Measurements from ENCODE around the gene XYLT1.
A peak's percentile ranks its signal among the peaks of the same experiment; 100 is the strongest.
"Not testable (repeated sequence)": the region's sequence is repeated elsewhere in the genome, so short reads cannot be mapped to it uniquely, and the experiment has no call there.

Gene XYLT1

DNA sequence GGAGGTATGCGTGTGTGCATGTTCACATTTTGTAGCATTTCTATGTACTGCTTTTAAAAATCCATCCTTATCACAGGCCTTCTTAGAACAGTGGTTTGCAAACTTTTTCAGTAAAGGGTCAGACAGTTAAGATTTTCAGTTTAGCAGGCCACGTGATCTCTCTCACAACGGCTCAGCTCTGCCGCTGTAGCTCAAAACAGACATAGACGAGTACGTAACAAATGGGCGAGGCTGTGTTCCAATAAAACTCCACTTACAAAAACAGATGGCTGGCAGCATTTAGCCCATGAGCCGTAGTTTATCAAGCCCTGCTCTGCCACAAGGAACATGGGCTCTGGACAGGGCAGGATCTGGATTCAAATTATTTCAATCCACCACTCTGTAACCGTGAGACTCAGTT is 141.8 kb downstream of the XYLT1 start:
- DNase-seq = peak; percentile 75

DNA sequence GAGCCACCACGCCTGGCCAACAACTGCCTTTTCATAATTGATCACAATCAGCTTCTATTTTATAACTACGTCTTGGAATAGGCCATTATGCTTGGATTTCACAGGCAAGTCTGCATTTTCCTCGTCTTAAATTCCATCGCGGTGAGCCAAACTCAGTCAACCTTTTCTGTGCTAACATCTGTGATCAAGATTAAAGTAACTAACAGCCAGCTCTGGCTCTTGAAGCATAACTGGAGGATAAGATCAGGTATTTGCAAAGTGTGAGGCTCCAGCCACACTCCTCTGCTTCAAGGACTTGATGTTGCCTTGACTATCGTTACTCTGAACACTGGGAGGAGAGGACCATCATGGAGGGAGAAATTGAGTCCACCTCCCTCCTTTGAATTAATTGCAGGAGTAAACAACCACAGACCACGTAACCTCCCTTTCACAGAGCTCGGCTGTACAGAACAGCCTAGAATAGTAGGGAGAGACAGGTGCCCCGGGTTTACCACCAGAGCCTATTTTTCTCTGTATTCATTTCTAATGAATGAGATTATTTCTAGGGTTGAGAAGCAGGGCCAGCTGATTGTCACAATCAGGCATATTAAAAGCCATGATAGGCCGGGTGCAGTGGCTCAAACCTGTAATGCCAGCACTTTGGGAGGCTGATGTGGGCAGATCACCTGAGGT is 143.0 kb downstream of the XYLT1 start:
- DNase-seq = no peak

DNA sequence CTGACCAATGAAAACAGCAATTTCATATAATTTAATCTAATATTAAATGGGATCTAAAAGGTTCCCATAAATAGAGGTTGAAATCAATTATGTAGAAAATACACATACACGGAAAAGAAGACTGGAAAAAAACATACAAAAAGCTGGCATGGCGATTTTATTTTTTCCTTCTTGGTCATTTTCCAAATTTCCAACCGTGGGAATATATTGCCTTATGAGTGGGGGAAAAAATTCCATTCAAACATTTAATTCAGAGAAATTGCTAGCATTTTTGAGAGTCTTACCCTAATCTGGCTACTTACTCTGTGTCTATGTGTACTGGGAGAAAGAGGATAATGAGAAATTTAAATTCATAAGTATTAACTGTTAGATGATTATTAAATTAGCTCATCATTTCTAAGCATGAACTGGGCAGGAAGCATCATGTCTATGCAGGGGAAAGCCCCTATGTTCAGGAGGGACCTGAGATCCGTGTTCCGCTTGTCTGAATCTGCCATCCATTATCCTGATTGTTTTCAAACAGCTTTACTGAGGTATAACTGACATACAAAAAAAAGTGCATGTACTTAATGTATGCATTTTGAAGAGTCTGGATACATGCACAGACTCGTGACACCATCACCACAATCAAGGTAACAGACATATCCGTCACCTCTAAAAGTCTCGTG is 145.2 kb downstream of the XYLT1 start:
- DNase-seq = no peak

DNA sequence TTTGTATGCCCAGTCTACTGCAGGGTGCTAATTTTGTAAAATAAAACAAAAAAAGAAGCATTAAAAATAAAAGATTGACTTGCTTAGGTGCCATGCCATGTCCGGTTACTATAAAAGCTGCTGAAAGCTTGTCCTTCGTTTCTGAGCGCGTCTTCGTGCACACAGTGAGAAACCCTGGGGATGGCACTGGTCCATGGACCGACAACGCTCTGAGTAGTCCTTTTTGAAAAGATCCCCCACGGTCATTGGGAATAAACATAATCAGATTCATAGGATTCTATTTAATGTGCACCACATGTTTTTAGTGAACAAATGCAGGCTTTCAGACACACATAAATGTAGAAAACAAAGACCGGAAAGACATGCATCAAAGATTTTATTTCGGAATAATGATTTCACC is 146.3 kb downstream of the XYLT1 start:
- DNase-seq = no peak

DNA sequence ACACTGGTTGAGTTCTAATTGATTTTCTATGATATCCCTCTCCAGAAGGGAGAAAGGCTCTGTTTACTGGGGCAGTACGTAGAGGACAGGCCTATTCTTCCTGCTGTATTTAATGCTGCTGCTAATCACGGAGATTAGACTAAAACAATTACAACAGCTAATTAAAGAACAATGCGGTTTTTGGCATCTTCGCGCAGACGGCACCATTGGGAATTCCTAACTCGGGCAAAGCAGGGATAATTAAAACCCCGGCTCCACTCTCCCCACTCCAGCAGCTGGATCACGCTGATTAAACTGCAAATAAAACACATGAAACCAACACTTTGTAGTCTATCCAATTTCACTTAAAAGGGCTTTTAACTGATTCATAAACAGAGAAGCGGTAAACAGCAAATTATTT is 147.6 kb downstream of the XYLT1 start:
- no peak for DNase-seq

DNA sequence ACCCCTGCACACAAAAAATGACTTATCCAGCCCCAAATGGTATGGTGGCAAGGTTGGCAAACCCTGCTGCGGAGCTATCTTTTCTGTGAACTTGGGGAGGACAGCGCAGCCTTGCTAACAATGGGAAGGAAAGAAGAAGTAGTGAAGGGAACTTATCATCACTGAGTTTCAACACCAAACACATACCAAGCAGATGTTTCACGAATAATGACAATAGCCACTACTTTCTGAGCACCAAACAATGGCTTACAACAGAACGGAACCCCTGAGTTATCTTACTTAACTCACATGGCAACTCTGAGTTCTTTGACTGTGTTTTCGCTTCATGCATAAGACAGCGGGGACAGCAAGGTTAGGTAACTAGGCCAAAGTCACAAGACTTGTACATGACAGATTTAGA is 148.9 kb downstream of the XYLT1 start:
- DNase-seq = no peak

DNA sequence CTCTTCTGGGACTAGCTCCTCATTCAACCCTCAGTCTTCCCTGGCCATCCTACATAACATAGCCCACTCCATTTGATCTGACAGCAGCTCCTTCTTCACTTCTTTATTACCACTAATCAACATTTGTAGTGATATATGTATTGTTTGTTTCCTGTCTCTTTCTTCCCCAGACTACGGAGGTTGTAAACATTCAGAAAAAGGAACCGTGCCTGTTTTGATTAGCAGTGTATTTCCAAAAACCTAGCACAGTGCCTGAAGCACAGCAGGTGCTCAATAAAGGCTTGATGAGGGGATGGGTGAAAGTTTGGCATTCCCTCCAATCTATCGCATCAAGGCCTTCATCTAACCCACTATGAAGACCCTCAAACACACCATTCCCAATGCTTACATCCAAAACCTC is 150.8 kb downstream of the XYLT1 start:
- no peak for DNase-seq

DNA sequence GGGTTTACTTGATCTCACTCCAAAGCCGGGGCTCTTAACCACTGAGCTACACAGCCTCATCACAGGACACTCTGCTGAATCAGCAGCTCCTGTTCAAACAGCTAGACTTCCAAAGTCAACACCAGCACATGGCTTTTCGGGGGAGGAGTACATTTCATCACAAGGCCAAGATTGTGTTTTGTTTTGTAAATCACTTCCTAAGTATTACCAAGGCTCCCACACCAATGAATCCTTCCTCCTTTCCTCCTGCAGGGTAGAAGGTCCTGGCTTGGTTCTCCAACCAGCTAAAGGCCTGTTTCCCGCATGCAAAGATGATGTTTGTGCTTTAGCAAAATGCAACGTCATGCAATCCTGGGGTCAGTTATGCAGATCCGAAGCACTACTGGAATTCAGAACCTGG is 152.5 kb downstream of the XYLT1 start:
- DNase-seq = no peak

DNA sequence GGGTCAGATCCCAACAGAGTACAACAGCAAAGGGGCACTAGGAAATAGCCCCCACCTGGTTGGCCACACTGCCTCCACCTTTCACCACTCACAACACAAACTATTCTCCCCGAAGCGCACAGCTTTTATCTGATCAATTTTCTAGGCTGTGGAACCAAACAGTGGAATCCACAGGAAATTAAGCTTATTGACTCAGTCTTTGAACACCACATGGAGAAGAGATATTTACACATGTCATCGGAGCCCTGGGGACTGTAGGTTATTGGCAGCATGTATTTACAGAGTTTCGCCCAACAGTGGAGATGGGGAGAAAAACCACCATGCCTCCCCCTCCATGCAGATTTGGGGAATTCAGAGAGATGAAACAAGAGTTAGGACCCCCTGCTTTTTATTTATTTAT is 154.8 kb downstream of the XYLT1 start:
- DNase-seq = no peak

DNA sequence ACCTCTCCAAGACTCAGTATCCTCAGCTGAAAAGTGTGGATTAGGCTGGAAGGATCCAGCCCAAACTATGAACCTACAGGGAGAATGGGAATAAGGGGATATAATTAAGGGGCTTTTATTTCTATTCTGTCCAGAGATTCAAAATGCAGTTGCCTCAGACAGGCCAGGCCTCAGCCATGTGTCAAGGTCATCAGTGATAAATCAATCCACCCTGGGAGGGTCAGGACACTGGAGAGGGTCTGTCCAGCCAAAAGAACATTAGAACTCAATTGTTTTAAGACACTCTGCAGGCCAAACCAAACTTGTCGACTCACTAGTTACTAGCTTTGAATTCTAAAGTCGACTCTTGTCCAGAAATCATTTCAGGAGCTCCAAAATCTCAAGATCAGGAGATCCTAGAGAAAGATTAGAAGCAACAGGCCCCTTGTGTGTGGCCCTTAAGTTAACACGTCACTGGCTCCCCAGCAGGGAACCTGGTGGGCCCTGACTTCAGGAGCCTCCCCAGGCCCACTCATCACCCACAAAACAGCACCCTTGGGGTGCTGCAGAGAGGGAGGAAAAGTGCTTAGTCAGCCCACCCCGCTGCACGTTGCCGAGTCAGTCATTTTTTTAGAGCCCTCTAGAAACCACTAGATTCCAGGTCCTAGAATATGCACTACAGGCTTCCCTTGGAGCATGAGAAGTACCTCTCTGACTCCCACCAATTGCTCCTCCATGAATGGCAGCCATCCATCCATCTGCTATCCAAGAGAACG is 156.8 kb downstream of the XYLT1 start:
- no peak for DNase-seq

DNA sequence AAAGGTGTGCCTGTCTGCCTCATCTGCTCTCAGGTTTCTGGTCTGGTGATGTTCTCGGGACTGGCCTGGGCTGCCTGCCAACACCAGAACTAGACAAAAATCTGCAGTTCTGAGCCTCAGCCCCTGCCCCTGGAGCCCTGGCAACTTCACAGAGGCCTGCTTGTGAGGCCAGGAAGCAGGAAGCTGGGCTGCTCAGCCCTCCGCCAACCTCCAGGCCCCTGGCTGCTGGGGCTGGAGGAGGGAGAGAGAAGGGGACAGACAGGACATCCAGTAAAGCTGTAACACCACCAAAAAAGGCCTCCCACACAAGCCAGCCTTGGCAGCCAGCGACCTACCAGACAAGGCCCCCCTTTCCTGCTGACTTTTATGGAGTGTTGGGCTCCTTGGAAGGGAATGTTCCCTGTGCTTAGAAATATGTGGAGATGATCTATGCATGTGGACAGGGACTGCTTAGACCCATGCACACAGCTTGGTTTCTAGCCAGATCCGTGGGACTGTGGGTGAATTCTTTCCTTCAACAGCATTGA is 157.6 kb downstream of the XYLT1 start:
- DNase-seq = peak; percentile 89

DNA sequence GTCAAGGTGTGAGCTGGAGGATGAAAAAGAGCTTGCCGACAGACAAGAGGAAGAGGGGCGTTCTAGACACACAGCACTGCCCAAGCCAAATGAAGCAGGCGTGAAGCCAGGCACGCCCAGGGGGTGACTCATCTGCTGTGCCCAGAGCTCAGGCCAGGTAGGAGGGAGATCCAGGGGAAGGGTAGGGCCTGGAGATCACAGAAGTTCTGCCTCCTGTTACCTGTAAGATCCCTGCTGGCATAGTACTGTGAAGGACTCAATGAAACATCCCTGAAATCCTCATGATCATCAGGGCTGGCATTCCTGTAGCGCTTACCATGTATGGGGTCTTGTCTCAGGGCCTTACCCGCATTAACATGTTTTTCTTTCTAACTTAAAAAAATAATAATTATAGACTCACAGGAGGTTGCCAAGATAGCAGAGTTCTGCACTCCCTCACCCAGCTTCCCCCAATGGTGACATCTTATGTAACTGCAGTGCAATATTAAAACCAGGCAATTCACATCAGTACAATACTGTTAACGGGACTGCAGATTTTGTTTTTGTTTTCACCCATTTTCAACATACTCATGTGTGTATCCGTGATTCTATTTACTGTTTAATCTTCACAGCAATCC is 158.6 kb downstream of the XYLT1 start:
- no peak for DNase-seq

DNA sequence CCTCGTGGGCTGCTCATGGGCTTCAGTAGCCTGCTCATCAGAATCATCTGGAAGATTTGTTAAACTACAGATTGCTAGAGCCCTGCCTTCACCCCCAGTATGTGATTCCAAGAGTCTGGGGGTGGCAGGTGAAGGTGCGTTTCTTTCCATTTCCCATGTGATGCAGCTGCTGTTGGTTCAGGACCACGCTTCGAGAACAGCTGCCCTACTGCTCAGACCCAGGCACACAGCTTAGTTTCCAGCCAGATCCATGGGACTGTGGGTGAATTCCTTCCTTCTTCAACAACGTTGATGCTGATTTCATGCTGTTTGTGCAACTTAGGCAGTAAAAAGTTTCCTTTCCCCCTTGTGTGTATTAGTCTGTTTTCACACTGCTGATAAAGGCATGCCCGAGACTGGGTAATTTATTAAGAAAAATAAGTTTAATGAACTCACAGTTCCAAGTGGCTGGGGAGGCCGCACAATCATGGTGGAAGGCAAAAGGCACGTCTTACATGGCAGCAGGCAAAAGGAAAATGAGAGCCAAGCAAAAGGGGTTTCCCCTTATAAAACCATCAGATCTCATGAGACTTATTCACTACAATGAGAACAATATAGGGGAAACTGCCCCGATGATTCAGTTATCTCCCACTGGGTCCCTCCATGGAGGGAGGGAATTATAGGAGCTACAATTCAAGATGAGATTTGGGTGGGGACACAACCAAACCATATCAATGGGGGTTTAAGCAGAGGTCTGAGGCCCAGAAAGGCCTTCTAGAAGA is 159.2 kb downstream of the XYLT1 start:
- no peak for DNase-seq

DNA sequence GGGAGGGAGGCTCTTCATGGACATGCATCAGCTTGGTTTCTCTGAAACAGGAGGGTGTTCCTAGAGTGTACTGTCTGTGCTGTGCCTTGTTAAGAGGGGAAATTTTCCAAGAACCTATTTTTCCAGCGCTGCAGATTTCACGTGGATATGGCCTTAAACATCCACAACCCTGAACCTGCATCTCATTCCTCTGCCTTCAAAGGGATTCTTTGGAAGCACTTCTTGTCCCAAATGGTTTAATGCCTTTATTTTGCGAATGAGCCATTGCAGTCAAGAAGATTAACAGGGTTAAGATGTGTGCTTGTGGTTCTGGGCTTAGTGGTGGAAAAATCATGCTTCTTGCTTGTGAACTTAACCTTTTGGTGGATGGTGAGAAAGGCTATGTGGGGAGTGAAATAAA is 161.2 kb downstream of the XYLT1 start:
- no peak for DNase-seq

DNA sequence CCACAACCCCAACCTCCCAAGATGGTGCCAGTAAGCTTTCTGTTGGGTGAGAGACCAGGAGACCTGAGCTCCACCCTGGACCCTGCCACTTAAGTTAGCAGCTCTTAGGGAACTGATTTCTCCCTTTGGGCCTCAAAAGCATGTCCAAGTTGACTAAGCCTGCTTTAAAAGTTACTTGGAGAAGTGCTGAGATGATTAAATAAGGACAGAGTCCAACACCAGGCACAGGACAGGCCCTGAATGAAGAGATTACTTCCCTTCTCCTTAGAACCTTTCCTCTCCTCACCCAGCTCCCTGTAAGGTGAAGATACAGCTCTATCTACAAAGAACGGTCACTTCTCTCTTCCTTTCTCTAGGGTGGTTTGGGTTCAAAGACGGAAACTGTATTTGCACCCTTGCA is 162.6 kb downstream of the XYLT1 start:
- DNase-seq = no peak

DNA sequence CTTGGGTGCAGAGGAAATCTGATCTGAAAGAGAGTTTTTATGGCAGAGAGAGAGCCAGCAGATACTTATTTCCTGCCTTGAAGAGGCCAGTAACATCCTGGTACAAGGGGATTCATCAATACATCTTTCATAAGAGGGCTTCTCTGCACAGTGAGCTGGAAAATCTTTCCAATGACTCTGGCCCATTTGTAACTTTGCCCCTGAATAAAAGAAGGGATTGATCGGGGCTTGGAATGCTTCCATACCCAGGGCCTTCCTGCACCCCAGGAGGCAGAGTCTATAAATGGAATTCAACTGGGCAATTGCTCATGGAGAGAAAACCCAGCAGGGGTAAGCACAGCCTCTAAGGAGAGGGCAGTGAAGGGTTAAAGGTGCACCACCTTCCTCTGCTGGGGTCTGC is 163.3 kb downstream of the XYLT1 start:
- no peak for DNase-seq

DNA sequence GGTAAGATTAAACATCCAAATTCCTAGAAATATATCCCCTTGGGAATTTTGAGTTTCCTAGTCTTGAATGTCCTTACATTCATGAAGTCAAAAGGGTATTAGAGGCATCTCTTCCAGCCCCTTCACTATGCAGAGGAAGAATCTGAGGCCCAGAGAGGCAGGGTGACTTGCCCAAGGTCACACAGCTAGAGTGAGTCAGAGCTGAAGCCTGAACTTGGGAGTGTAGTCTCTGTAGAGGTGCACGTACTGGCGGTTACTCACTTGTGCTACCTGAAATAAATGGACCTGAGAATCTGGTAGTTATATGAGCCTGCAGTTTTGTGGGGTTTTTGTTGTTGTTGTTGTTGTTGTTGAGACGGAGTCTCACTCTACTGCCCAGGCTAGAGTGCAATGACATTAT is 164.0 kb downstream of the XYLT1 start:
- DNase-seq = no peak

DNA sequence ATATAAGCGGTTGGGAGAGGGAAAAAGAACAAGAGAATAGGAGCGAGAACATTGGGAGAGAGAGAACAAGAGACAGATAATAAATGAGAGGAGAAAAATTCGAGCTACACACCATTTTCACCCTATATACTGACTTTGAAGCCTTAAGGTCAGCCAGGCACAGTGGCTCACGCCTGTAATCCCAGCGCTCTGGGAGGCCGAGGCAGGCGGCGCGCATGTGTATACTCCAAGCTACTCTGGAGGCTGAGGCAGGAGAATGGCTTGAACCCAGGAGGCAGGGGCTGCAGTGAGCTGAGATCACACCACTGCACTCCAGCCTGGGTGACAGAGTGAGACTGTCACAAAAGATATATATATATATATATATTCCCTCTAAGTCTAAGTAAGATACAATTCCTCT is 164.5 kb downstream of the XYLT1 start:
- DNase-seq = not testable (repeated sequence)

DNA sequence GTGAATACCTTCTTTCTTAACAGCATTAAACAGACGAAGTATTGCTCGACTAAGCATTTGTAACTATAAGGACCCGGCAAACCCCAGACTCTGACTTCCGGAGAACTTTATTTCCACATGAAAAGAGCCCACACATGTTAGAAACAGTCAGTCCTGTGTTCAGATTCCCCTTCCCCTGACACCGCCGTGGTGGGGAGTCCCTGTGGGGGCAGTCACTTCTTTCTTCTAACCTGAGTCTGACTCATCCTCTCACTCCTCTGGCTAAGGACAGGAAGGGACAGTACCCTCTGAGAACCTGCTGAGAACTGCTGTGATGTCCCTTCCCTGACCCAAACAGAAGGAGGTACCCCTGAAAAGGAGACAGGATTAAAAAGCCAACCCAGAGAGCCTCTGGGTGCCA is 165.1 kb downstream of the XYLT1 start:
- no peak for DNase-seq

DNA sequence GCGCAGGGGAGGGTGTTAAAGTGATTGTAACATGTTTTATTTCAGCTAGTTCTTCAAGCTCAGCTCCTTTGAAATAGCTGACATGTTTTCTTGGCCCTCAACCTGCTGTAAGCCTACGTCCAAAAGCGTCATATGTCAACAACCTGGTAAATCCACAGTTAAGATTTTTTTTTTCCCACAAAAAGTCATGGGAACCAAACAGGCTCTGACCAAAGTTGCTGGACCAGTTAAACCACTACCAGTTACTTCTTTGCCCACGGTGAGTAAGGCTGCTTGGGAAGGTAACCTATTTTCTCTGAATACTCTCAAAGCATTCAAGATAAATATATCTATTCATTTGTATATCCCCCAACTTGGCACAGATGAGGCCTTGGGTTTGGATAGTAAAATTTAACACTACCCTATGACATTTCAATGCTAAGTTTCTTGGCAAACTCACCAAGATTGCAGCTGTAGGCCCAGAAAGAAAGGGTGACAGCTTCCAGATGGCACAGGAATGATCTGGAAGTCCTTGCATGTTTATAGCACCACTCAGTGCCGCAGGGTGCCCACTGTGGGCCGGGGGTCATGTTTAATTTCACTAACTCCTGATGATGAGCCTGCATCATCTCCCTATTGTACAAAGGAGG is 166.2 kb downstream of the XYLT1 start:
- no peak for DNase-seq

DNA sequence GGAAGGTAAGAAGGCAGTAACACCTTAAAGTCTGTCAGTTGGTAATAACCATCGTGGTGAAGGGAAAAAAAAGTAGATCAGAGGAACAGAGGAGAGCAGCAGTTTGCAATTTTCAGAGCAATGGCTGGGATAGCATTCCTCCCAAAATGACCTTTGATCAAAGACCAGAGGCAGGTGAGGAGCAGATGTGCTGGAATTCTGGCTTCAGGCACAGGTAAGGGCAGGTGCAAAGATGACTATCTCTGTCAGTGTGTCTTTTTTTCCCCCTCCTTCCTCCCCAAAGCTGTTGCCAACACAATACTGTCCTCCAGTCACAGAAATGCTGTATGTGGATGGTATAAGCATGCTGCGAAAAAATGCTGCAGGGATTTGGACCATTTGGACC is 166.7 kb downstream of the XYLT1 start:
- no peak for DNase-seq

DNA sequence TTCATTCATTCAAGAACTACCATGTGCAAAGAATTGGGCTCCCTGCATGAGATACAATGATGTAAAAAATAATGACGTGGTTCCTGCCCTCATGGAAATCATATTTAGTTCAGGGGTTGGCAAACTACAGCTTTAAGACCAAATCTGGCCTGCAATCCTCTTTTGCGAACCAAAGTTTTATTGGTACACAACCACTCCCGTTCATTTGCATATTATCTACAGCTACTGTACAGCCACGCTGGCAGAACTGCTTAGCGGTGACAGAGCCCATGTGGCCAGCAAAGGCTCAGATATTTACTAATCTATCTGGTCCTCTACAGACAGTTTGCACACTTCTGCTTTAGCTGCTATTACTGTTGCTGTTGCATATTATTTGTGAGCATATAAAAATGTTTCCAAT is 167.7 kb downstream of the XYLT1 start:
- no peak for DNase-seq

All from femur (tissue), 1 donor.